Neuronal stem cell (in vitro differentiated cells): Measurements from ENCODE around the gene CCDC73.

ENCODE experiments used
- DNase-seq: peaks from one replicate; pipeline ENCODE4 v3.0.0-alpha.2; 2013; ENCODE audit warnings: low spot score
- H2AFZ ChIP-seq: one replicate; pipeline ENCODE4 v1.6.1; 2013; ENCODE audit warnings: mild to moderate bottlenecking, low read length, inconsistent platforms
- H2AK5ac ChIP-seq: 2 replicates; pipeline ENCODE4 v1.6.1; 2013; ENCODE audit warnings: low read depth, mild to moderate bottlenecking, inconsistent platforms, low read length, moderate library complexity, mixed read lengths
- H2BK120ac ChIP-seq: 2 replicates; pipeline ENCODE4 v1.6.1; 2013; ENCODE audit warnings: low read depth, mild to moderate bottlenecking, inconsistent platforms, low read length, moderate library complexity, mixed read lengths
- H2BK12ac ChIP-seq: one replicate; pipeline ENCODE4 v1.6.1; 2013; ENCODE audit warnings: low read length, inconsistent platforms
- H2BK15ac ChIP-seq: 2 replicates; pipeline ENCODE4 v1.6.1; 2013; ENCODE audit warnings: mild to moderate bottlenecking, low read length, inconsistent platforms, mixed read lengths
- H2BK5ac ChIP-seq: one replicate; pipeline ENCODE4 v1.6.1; 2013; ENCODE audit warnings: inconsistent platforms, mild to moderate bottlenecking, low read length, moderate library complexity
- H3K14ac ChIP-seq: one replicate; pipeline ENCODE4 v1.6.1; 2013; ENCODE audit warnings: low read length, inconsistent platforms
- H3K18ac ChIP-seq: 2 replicates; pipeline ENCODE4 v1.6.1; 2013; ENCODE audit warnings: low read length, inconsistent platforms
- H3K23ac ChIP-seq: 2 replicates; pipeline ENCODE4 v1.6.1; 2013; ENCODE audit warnings: low read depth, mild to moderate bottlenecking, mixed read lengths, low read length, inconsistent platforms; ENCODE audit not compliant: poor library complexity
- H3K27ac ChIP-seq: replicated peaks from 3 replicates; pipeline ENCODE4 v1.5.1; 2013; ENCODE audit warnings: low read length, inconsistent platforms
- H3K27me3 ChIP-seq, 3 experiments: 2 replicates each; pipeline ENCODE4 v1.6.1; 2013; ENCODE audit warnings: low read length in 3 of 3, mild to moderate bottlenecking in 2 of 3, inconsistent platforms in 1 of 3, low read depth in 1 of 3, mixed read lengths in 1 of 3, moderate library complexity in 1 of 3; ENCODE audit not compliant: control insufficient read depth in 3 of 3, insufficient read depth in 3 of 3
- H3K36me3 ChIP-seq, 2 donors: replicated peaks in 1 of 2; 2 replicates each; pipeline ENCODE4 v1.6.1; 2013; ENCODE audit warnings: low read length in 2 of 2; ENCODE audit not compliant: control insufficient read depth in 2 of 2, insufficient read depth in 2 of 2
- H3K4ac ChIP-seq: 2 replicates; pipeline ENCODE4 v1.6.1; 2013; ENCODE audit warnings: inconsistent platforms, mild to moderate bottlenecking, low read length, moderate library complexity
- H3K4me1 ChIP-seq, 2 donors: 1 replicate in 1 of 2; 2 replicates in 1 of 2; pipeline ENCODE4 v1.6.1; 2013; ENCODE audit warnings: low read length in 2 of 2, low read depth in 1 of 2; ENCODE audit not compliant: control insufficient read depth in 2 of 2, insufficient read depth in 1 of 2
- H3K4me2 ChIP-seq: one replicate; pipeline ENCODE4 v1.6.1; 2013; ENCODE audit warnings: mild to moderate bottlenecking, low read length, inconsistent platforms; ENCODE audit not compliant: insufficient read depth, poor library complexity, severe bottlenecking
- H3K4me3 ChIP-seq, 2 donors: 2 replicates each; pipeline ENCODE4 v1.5.1; 2013; ENCODE audit warnings: low read length in 2 of 2, mild to moderate bottlenecking in 2 of 2, inconsistent platforms in 1 of 2, moderate library complexity in 1 of 2
- H3K79me1 ChIP-seq: one replicate; pipeline ENCODE4 v1.6.1; 2013; ENCODE audit warnings: low read depth, mild to moderate bottlenecking, inconsistent platforms, low read length, moderate library complexity
- H3K9ac ChIP-seq: one replicate; pipeline ENCODE4 v1.6.1; 2013; ENCODE audit warnings: mild to moderate bottlenecking, low read depth, low read length, inconsistent platforms; ENCODE audit not compliant: poor library complexity
- H3K9me3 ChIP-seq, 2 donors: replicated peaks in 1 of 2; 2 replicates each; pipeline versions ENCODE3 to v1.6.1; 2013; ENCODE audit warnings: low read length in 2 of 2, mild to moderate bottlenecking in 2 of 2, inconsistent platforms in 1 of 2, low read depth in 1 of 2, mixed read lengths in 1 of 2, moderate library complexity in 1 of 2; ENCODE audit not compliant: control insufficient read depth in 2 of 2, insufficient read depth in 1 of 2
- H4K8ac ChIP-seq: one replicate; pipeline ENCODE4 v1.6.1; 2013; ENCODE audit warnings: low read depth, mild to moderate bottlenecking, inconsistent platforms, low read length, moderate library complexity
- H4K91ac ChIP-seq: one replicate; pipeline ENCODE4 v1.6.1; 2013; ENCODE audit warnings: low read length, low read depth, mild to moderate bottlenecking, inconsistent platforms; ENCODE audit not compliant: poor library complexity
- WGBS, 2 donors: extraction: QIAGEN DNeasy Blood & Tissue Kit; methylation state at CpG; one replicate each; pipeline ENCODE4 v1.1.7; 2013; ENCODE audit warnings: missing lambda C conversion rate in 2 of 2, mixed read lengths in 1 of 2; ENCODE audit not compliant: insufficient read length in 2 of 2, insufficient replicate concordance in 1 of 2; ENCODE audit errors: extremely low coverage in 2 of 2; 5-methylcytosine and 5-hydroxymethylcytosine counted together

Gene CCDC73

GRCh38 chr11:32701616-32702015, 92.8 kb downstream of the CCDC73 start:
- H3K4me3 ChIP-seq = no peak overlapping the region
- no peak overlapping the region for H4K91ac ChIP-seq
- WGBS, 2 donors = no CpG with 5 or more reads among the region's 1 CpG
- no peak overlapping the region for H3K14ac ChIP-seq
- H2BK12ac ChIP-seq = no peak overlapping the region
- H3K23ac ChIP-seq = no peak overlapping the region
- peaks cover 0 to 4% of the 10 kb centered on the region in 2 donors for H3K9me3 ChIP-seq
- H3K79me1 ChIP-seq = peaks cover 2% of the 10 kb centered on the region
- no peak overlapping the region for H2BK15ac ChIP-seq
- H3K27me3 ChIP-seq = no peaks in the 10 kb centered on the region
- no peak overlapping the region for H3K18ac ChIP-seq
- H4K8ac ChIP-seq = no peak overlapping the region
- no peaks in the 10 kb centered on the region for H3K4me1 ChIP-seq
- H3K9ac ChIP-seq = no peak overlapping the region
- no peaks in the 10 kb centered on the region for H3K36me3 ChIP-seq
- H3K27ac ChIP-seq = no peak overlapping the region
- H2BK5ac ChIP-seq = no peak overlapping the region
- H3K4ac ChIP-seq = no peak overlapping the region
- no peak for DNase-seq
- no peak overlapping the region for H3K4me2 ChIP-seq
- no peak overlapping the region for H2BK120ac ChIP-seq
- H2AFZ ChIP-seq = no peak overlapping the region
- H2AK5ac ChIP-seq = no peak overlapping the region

- Histone ChIP-seq H3K23ac (no peak overlapping the region), H3K14ac (no peak overlapping the region), H3K18ac (no peak overlapping the region), H3K4me2 (no peak overlapping the region), H2AK5ac (no peak overlapping the region), H4K8ac (no peak overlapping the region), H2AFZ (no peak overlapping the region), H4K91ac (no peak overlapping the region), H3K27me3 (no peaks in the 10 kb centered on the region), H2BK5ac (no peak overlapping the region), H2BK15ac (no peak overlapping the region), H3K9me3 (no peaks in the 10 kb centered on the region), H3K9ac (no peak overlapping the region), H3K79me1 (no peaks in the 10 kb centered on the region), H3K4ac (no peak overlapping the region), H3K27ac (no peak overlapping the region), H2BK12ac (no peak overlapping the region), H3K36me3 (no peaks in the 10 kb centered on the region), H3K4me1 (no peaks in the 10 kb centered on the region), H2BK120ac (no peak overlapping the region), H3K4me3 (no peak overlapping the region)
- no CpG with 5 or more reads among the region's 2 CpGs for WGBS, 2 donors
- no peak for DNase-seq
Measured at GRCh38 chr11:32698579-32698978, 95.9 kb downstream of the CCDC73 start.

- no peak overlapping the region for H2AFZ ChIP-seq
- H3K14ac ChIP-seq = no peak overlapping the region
- no peak for DNase-seq
- H3K9ac ChIP-seq = no peak overlapping the region
- no peak overlapping the region for H3K27ac ChIP-seq
- WGBS, 2 donors = no CpG with 5 or more reads among the region's 1 CpG
- no peak overlapping the region for H3K18ac ChIP-seq
- H3K79me1 ChIP-seq = no peaks in the 10 kb centered on the region
- H3K4me1 ChIP-seq = no peaks in the 10 kb centered on the region
- H2AK5ac ChIP-seq = no peak overlapping the region
- H4K8ac ChIP-seq = no peak overlapping the region
- no peaks in the 10 kb centered on the region for H3K9me3 ChIP-seq
- no peak overlapping the region for H2BK15ac ChIP-seq
- no peak overlapping the region for H3K4me3 ChIP-seq
- H3K36me3 ChIP-seq = no peaks in the 10 kb centered on the region
- no peak overlapping the region for H2BK12ac ChIP-seq
- no peaks in the 10 kb centered on the region for H3K27me3 ChIP-seq
- no peak overlapping the region for H3K23ac ChIP-seq
- no peak overlapping the region for H3K4ac ChIP-seq
- no peak overlapping the region for H2BK5ac ChIP-seq
- no peak overlapping the region for H3K4me2 ChIP-seq
- H2BK120ac ChIP-seq = no peak overlapping the region
- H4K91ac ChIP-seq = no peak overlapping the region
Measured at GRCh38 chr11:32671051-32671450, 123.4 kb downstream of the CCDC73 start.

- H3K9me3 ChIP-seq = no peaks in the 10 kb centered on the region
- no peaks in the 10 kb centered on the region for H3K79me1 ChIP-seq
- H3K18ac ChIP-seq = no peak overlapping the region
- H2BK12ac ChIP-seq = no peak overlapping the region
- H2AK5ac ChIP-seq = no peak overlapping the region
- H4K8ac ChIP-seq = no peak overlapping the region
- no peak overlapping the region for H2BK15ac ChIP-seq
- H3K36me3 ChIP-seq = no peaks in the 10 kb centered on the region
- no peak overlapping the region for H3K9ac ChIP-seq
- H2BK120ac ChIP-seq = no peak overlapping the region
- H3K4me1 ChIP-seq = no peaks in the 10 kb centered on the region
- H2BK5ac ChIP-seq = no peak overlapping the region
- H2AFZ ChIP-seq = no peak overlapping the region
- H3K4ac ChIP-seq = no peak overlapping the region
- DNase-seq = no peak
- H4K91ac ChIP-seq = no peak overlapping the region
- WGBS, 2 donors = no CpG with 5 or more reads among the region's 2 CpGs
- no peak overlapping the region for H3K4me3 ChIP-seq
- H3K27ac ChIP-seq = no peak overlapping the region
- H3K14ac ChIP-seq = no peak overlapping the region
- no peak overlapping the region for H3K4me2 ChIP-seq
- H3K23ac ChIP-seq = no peak overlapping the region
- no peaks in the 10 kb centered on the region for H3K27me3 ChIP-seq
Measured at GRCh38 chr11:32659672-32660071, 134.8 kb downstream of the CCDC73 start.
